ENCODE data around the gene PSMD9. TPM values are rescaled to one million over a fixed set of nuclear protein-coding genes. Genes with fewer than 3 reads are reported as not detected.

PSMD9 gene, protein sequence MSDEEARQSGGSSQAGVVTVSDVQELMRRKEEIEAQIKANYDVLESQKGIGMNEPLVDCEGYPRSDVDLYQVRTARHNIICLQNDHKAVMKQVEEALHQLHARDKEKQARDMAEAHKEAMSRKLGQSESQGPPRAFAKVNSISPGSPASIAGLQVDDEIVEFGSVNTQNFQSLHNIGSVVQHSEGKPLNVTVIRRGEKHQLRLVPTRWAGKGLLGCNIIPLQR
- 33.5 and 38.8 TPM in 2 replicates for total RNA-seq
- long read RNA-seq, transcript PSMD9-207 (6 exons, 2,784 nt): major isoform, 34 of 35 reads
- long read RNA-seq, partial matches to known transcripts: 0 of 35 reads
- long read RNA-seq, other reads (novel, unspliced or antisense): 0 of 35 reads

DNA sequence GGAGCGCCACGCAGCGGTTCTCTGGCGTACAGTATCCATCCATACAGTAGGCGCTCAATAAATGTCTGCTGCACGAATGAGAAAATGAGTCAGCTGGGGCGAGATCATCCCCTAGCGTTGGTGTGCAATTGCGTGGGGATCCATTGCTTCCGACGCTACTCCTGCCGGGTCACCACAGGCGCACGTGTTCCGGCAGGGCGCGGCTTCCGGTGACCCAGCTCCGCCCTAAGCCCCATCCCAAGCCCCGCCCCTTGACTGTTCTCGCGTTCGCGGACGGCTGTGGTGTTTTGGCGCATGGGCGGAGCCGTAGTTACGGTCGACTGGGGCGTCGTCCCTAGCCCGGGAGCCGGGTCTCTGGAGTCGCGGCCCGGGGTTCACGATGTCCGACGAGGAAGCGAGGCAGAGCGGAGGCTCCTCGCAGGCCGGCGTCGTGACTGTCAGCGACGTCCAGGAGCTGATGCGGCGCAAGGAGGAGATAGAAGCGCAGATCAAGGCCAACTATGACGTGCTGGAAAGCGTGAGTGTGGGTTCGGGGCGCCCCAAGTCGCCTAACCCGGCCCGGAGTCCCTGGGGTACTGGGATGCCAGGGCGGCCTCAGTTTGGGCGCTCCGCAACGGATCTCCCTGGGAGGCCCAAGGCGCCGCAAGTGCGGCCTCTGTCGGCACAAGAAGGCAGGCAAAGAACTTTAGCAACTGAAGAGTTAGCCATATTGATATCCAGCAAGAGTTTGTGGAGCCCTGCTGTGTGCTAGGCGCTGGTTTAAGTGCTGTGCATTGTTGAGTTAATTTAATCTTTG lies at the start of gene PSMD9:
PSMD9 (plus strand) TSS at position 313 of the 796 bp plus-strand sequence; CDS start at position 380, 67 bp downstream.
- DNase-seq (ENCODE audit: low spot score, unreplicated experiment): peak; percentile 95
- Mint-ChIP-seq H3K27me3 (peaks cover 2% of the 10 kb centered on the region), H3K36me3 (ENCODE audit: insufficient read depth) (no peaks in the 10 kb centered on the region), H3K27ac (peak within 1 kb of the TSS; percentile 99), H3K4me1 (ENCODE audit: low read depth) (peaks cover 12% of the 10 kb centered on the region), H3K9me3 (ENCODE audit: low read depth) (peaks cover 3% of the 10 kb centered on the region), H3K4me3 (ENCODE audit: low read depth) (peak within 1 kb of the TSS; percentile 98)
- TF ChIP-seq CTCF (IDR thresholded peaks at IDR 0.05; ENCODE audit: unreplicated experiment): peak; percentile 75

- Mint-ChIP-seq H3K4me1 (ENCODE audit: low read depth) (peaks cover 13% of the 10 kb centered on the region), H3K36me3 (ENCODE audit: insufficient read depth) (no peaks in the 10 kb centered on the region)
Measured at GRCh38 chr12:121839106-121839992, 49.2 kb upstream of the PSMD9 start.

GRCh38 chr12:121839993-121840761 lies 48.4 kb upstream of the PSMD9 start:
- peaks cover 13% of the 10 kb centered on the region for H3K4me1 Mint-ChIP-seq (ENCODE audit: low read depth)

More at GRCh38 chr12:121839106-121839992, 49.2 kb upstream of the PSMD9 start:
- Mint-ChIP-seq H3K9me3 (ENCODE audit: low read depth) (no peaks in the 10 kb centered on the region), H3K4me3 (ENCODE audit: low read depth) (peak overlapping the region; percentile 91), H3K27ac (peak overlapping the region; percentile 90), H3K27me3 (peaks cover 29% of the 10 kb centered on the region)
- peak; percentile 48 for TF ChIP-seq CTCF (IDR thresholded peaks at IDR 0.05; ENCODE audit: unreplicated experiment)
- peak; percentile 98 for DNase-seq (ENCODE audit: low spot score, unreplicated experiment)

GRCh38 chr12:121843236-121843982 lies 45.2 kb upstream of the PSMD9 start:
- H3K9me3 Mint-ChIP-seq (ENCODE audit: low read depth): no peaks in the 10 kb centered on the region
- DNase-seq (ENCODE audit: low spot score, unreplicated experiment): no peak
- no peak overlapping the region for H3K4me3 Mint-ChIP-seq (ENCODE audit: low read depth)
- no peak for TF ChIP-seq CTCF (IDR thresholded peaks at IDR 0.05; ENCODE audit: unreplicated experiment)
- no peaks in the 10 kb centered on the region for H3K36me3 Mint-ChIP-seq (ENCODE audit: insufficient read depth)
- peak overlapping the region; percentile 43 for H3K27ac Mint-ChIP-seq
- H3K4me1 Mint-ChIP-seq (ENCODE audit: low read depth): peaks cover 13% of the 10 kb centered on the region
- peaks cover 15% of the 10 kb centered on the region for H3K27me3 Mint-ChIP-seq

More at GRCh38 chr12:121839993-121840761, 48.4 kb upstream of the PSMD9 start:
- H3K36me3 Mint-ChIP-seq (ENCODE audit: insufficient read depth): no peaks in the 10 kb centered on the region
- TF ChIP-seq CTCF (IDR thresholded peaks at IDR 0.05; ENCODE audit: unreplicated experiment): no peak
- H3K9me3 Mint-ChIP-seq (ENCODE audit: low read depth): no peaks in the 10 kb centered on the region
- DNase-seq (ENCODE audit: low spot score, unreplicated experiment): no peak
- peak overlapping the region; percentile 91 for H3K4me3 Mint-ChIP-seq (ENCODE audit: low read depth)
- peak overlapping the region; percentile 90 for H3K27ac Mint-ChIP-seq
- peaks cover 29% of the 10 kb centered on the region for H3K27me3 Mint-ChIP-seq

Measured in progenitor cell of endocrine pancreas (in vitro differentiated cells).